Ammon's horn (tissue), 1 donor: ENCODE measurements around the gene PDE4B.
"Not testable (repeated sequence)": the region's sequence is repeated elsewhere in the genome, so short reads cannot be mapped to it uniquely, and the experiment has no call there.

Experiments
- DNase-seq: peaks from one replicate; pipeline ENCODE4 v3.0.0-alpha.2; 2016; ENCODE audit warnings: low spot score

Gene PDE4B

GRCh38 chr1:66312271-66312990 lies 519.7 kb downstream of the PDE4B start:
- no peak for DNase-seq

GRCh38 chr1:66313429-66313828 lies 520.7 kb downstream of the PDE4B start:
- no peak for DNase-seq

DNA sequence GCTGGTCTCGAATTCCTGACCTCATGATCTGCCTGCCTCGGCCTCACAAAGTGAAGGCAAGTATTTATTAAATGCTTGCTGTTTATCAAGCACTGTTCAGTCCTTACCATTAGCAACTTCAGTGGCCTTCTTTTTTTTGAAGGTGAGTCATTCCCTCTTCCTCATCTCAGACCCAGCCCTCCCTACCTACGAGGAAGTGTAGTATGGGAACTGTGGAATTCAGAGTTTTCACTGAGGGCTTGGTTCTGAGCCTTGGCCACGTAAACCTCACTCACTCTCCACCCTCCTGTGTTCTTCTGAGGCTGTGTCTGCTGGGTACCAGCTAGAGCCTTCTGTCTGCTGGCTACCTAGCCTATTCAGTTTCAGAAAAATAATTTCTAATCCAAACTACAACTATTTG lies 523.0 kb downstream of the PDE4B start:
- DNase-seq = no peak

- no peak for DNase-seq
Measured at GRCh38 chr1:66316464-66317247, 524.0 kb downstream of the PDE4B start.

GRCh38 chr1:66317248-66317515 lies 524.5 kb downstream of the PDE4B start:
- DNase-seq = no peak

- no peak for DNase-seq
Measured at GRCh38 chr1:66320231-66320630, 527.5 kb downstream of the PDE4B start.

DNA sequence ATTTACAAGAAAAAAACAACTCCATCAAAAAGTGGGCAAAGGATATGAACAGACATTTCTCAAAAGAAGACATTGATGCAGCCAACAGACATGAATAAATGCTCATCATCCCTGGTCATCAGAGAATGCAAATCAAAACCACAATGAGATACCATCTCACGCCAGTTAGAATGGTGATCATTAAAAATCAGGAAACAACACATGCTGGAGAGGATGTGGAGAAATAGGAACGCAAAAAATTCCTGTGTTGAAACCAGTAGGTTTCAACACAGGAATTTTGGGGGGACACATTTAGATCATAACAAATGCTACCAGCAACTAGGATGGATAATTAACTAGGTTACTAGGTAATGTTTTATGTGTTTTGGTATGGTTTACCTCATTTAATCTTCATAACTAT lies 529.8 kb downstream of the PDE4B start:
- DNase-seq = not testable (repeated sequence)

DNA sequence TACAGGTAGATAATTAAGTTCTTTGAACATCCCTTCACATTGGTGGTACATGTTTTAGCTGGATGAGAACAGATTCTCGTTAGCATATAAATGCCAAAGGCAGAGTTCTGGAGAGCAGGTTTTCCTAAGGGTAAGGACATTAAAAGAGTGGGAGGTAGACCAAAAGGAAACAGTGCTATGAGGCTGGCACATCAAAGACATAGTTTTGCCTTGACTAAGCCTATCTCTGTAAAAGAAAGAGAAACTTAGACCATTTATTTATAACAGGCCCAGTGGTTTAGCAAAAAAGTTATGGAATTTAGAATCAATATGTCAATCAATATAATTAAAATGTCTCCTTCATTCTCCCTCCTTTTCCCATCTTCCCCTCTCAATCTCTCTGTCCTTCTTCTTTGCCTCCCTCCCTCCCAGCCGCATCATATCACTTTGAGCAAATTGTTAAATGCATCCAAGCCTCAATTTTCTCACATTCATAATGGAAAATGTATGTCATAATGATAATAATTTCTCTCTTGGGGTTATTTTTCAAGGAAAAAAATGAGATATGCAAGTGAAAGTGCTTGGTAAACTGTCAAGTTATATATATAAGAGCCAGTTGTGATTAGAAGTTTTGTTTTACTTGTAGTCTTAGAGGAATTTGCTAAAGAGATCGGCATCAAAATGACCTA lies 531.4 kb downstream of the PDE4B start:
- DNase-seq = no peak

- no peak for DNase-seq
Measured at GRCh38 chr1:66325594-66326380, 533.1 kb downstream of the PDE4B start.

DNA sequence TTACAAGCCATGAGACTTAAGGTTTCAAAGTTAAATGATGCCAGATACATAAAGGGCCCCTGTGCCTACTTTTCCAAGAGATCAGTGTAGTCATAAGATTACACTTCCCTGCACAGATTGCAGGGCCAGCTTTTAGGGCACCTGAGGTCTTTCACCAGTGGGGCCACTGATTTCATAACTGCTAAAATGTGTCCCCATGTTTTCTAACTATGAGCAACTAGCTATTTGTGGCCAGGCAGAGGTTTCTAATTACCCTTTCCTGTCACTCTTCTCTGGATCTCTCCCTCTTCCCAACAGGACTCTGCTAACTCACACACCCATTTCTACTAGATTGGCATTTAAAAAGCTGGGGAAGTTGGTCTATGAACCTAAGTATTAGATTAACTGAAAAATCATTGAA lies 534.2 kb downstream of the PDE4B start:
- no peak for DNase-seq

GRCh38 chr1:66327588-66327987 lies 534.9 kb downstream of the PDE4B start:
- no peak for DNase-seq

GRCh38 chr1:66328896-66329295 lies 536.2 kb downstream of the PDE4B start:
- no peak for DNase-seq

- no peak for DNase-seq
Measured at GRCh38 chr1:66330722-66331141, 538.0 kb downstream of the PDE4B start.

DNA sequence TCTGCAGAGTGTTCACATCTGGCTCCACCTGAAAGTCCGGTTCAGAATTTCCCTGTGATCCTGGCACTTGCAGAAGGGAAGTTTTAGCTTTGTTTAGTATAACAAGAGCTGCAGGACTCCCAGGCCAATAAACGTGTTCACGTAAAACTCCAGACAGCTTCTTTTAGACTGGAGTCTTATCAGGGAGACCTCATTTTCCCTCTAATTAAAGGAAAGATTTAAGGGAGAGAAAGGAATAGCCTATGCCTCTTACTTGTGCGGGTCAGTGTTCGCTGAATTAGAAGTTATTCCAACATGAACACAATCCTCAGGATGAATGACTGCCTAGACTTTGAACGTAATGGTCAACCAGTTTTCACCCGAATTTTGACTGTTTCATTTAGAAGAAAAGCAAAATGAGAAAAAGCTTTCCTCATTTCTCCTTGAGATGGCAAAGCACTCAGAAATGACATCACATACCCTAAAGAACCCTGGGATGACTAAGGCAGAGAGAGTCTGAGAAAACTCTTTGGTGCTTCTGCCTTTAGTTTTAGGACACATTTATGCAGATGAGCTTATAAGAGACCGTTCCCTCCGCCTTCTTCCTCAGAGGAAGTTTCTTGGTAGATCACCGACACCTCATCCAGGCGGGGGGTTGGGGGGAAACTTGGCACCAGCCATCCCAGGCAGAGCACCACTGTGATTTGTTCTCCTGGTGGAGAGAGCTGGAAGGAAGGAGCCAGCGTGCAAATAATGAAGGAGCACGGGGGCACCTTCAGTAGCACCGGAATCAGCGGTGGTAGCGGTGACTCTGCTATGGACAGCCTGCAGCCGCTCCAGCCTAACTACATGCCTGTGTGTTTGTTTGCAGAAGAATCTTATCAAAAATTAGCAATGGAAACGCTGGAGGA lies 539.2 kb downstream of the PDE4B start:
- peak; percentile 59 for DNase-seq

GRCh38 chr1:66332548-66332901 lies 539.8 kb downstream of the PDE4B start:
- no peak for DNase-seq

- peak; percentile 56 for DNase-seq
Measured at GRCh38 chr1:66333466-66334199, 540.9 kb downstream of the PDE4B start.

DNA sequence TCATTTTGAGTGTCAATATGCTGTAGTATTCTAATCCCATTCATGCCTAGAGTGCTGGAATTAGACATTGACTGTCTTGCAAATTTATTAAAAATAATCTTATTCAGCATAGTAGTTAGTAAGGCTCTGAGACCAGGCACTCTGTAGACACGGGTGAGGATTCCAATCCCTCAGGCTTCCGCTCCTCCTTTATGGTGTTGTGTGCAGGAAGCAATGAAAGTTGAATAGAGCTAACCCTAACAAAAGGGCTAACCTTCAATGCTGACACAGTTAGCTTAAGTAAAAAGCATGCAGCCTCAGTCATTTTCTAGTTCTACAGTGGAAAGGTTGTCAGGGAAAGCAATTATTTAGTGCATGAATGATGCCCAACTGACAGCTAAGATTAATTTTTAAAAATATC lies 541.6 kb downstream of the PDE4B start:
- no peak for DNase-seq

GRCh38 chr1:66335125-66335524 lies 542.4 kb downstream of the PDE4B start:
- no peak for DNase-seq

DNA sequence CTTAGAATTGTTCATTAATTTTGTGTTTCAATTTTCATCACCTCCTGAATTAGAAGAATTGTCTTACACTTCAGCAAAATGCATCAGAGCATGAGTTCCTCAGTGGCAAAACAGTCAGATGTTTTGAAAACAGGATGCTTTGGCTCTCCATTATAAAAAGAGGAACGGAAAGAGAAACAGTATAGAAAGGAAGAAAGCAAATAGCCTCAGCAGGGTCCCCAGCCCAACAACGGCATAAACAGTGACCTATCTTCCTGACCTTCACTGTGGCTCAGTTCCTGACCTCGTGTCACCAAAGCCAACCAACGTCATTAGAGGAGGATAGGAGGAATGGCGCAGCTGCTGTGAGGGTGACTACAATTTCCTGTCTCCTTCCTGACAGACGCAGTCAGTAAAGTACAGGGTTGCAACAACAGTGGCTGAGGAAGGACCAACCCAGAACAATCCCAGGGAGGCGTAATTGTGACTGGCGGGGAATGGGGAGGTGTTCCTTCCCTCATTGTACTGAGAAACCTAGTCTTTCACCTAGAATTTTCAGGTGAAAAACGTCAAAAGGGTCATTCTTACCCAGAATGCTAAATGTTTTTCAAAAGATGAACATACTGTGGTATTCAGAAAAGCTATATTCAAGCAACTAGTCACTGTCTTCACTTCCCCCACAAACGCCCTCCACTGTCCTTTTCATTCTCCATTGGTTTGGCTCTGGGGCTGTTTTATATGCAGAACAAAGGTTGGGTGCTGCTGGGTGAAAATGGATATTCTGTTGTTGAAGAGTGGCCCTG lies 543.4 kb downstream of the PDE4B start:
- DNase-seq = peak; percentile 86

DNA sequence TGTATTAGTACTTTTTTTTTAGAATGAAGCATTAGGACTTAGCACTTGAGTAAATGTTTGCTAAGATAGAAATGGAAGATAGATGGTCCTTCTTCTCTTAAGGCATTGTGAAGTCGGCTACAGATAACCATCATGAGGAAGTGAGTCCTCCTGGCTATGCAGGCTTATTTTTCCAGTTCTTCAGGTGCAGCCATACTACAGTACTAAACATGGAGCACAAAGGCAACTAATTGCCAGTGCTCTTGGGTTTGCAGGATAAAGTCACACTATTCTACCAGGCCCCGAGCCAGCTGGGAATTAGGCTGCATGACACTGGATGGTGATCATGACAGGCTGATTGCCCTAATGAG lies 543.9 kb downstream of the PDE4B start:
- no peak for DNase-seq
